K562 (cell line): ENCODE measurements around the gene CROT. TPM values are rescaled to one million over a fixed set of nuclear protein-coding genes. Genes with fewer than 3 reads are reported as not detected.
"Not testable (repeated sequence)": the region's sequence is repeated elsewhere in the genome, so short reads cannot be mapped to it uniquely, and the experiment has no call there.

Experiments used
- ATAC-seq: fragments of 200-7000 bp; cut with Tn5 transposase; 3 replicates; pipeline ENCODE4 v1.9.1; 2020; ENCODE audit warnings: moderate library complexity
- BruUV-seq: library from RNA; stranded (reverse); fragments of 400-500 nt; replicated peaks from 2 replicates; lab custom pipeline; 2021; lab: Mats Ljungman, UMichigan
- CTCF ChIA-PET: fragments of 300-600 bp; formaldehyde crosslinking; extraction: SDS; loops from one replicate; lab custom pipeline; 2021; ENCODE audit warnings: low intra/inter-chr PET ratio; lab: Yijun Ruan, JAX
- POLR2A ChIA-PET: fragments of 300-600, 350-650 bp; sonication (Branson Sonifier 250); formaldehyde crosslinking; extraction: SDS; loops from one replicate; lab custom pipeline; 2021; ENCODE audit warnings: antibody characterized with exemption, inconsistent platforms; lab: Yijun Ruan, JAX
- DNase-seq, 4 experiments: peaks; one replicate each; pipeline versions ENCODE4 v3.0.0 to v3.0.0-alpha.2; 2011 to 2018; ENCODE audit warnings: low spot score in 3 of 4, mixed read lengths in 3 of 4; ENCODE audit errors: extremely low read depth in 1 of 4
- FAIRE-seq: peaks from 2 replicates; lab custom pipeline; 2011; peaks lifted over from hg19 to GRCh38; lab: Jason Lieb, UNC
- H2AFZ ChIP-seq: 2 replicates; pipeline ENCODE4 v1.6.0; 2011; ENCODE audit warnings: low read depth, low read length, control low read depth, inconsistent platforms
- H3K27ac ChIP-seq: fragments of 200-600 bp; 3 replicates; pipeline ENCODE4 v1.8.0; 2011; ENCODE audit warnings: low read depth, mild to moderate bottlenecking, control low read depth, inconsistent platforms, low read length, moderate library complexity, mixed read lengths; ENCODE audit errors: extremely low read depth
- H3K27me3 ChIP-seq, 2 experiments: fragments of 300-600 bp in 1 of 2; 2 replicates in 1 of 2; 3 replicates in 1 of 2; pipeline versions ENCODE4 v1.6.0 to v1.8.0; 2011; ENCODE audit warnings: inconsistent platforms in 2 of 2, low read length in 2 of 2, mild to moderate bottlenecking in 1 of 2, mixed read lengths in 1 of 2, moderate library complexity in 1 of 2; ENCODE audit not compliant: control insufficient read depth in 2 of 2, insufficient read depth in 2 of 2
- H3K36me3 ChIP-seq: fragments of 300-600 bp; 3 replicates; pipeline ENCODE4 v1.8.0; 2011; ENCODE audit warnings: mild to moderate bottlenecking, low read length, inconsistent platforms; ENCODE audit not compliant: control insufficient read depth, insufficient read depth
- H3K4me1 ChIP-seq, 2 experiments: fragments of 200-600 bp in 1 of 2; replicated peaks in 1 of 2; 2 replicates in 1 of 2; 3 replicates in 1 of 2; pipeline versions ENCODE4 v1.5.1 to v1.8.0; 2011; ENCODE audit warnings: inconsistent platforms in 2 of 2, low read length in 2 of 2, mild to moderate bottlenecking in 1 of 2, mixed read lengths in 1 of 2, moderate library complexity in 1 of 2; ENCODE audit not compliant: control insufficient read depth in 2 of 2, insufficient read depth in 2 of 2
- H3K4me2 ChIP-seq: 2 replicates; pipeline ENCODE4 v1.6.1; 2011; ENCODE audit warnings: low read length, control low read depth, inconsistent platforms, mixed read lengths; ENCODE audit not compliant: insufficient read depth
- H3K4me3 ChIP-seq: fragments of 200-600 bp; sonication (generic), shearing (Covaris generic); 2 replicates; pipeline ENCODE4 v1.5.1; 2016; ENCODE audit warnings: control low read depth, inconsistent platforms
- H3K79me2 ChIP-seq: fragments of 200-600 bp; 3 replicates; pipeline ENCODE4 v1.8.0; 2011; ENCODE audit warnings: low read length, inconsistent platforms; ENCODE audit not compliant: control insufficient read depth, insufficient read depth
- H3K9ac ChIP-seq, 2 experiments: 2 replicates each; pipeline versions ENCODE4 v1.6.0 to v1.6.1; 2011; ENCODE audit warnings: low read depth in 2 of 2, low read length in 2 of 2, control low read depth in 1 of 2, inconsistent platforms in 1 of 2, mild to moderate bottlenecking in 1 of 2, mixed read lengths in 1 of 2; ENCODE audit not compliant: insufficient read depth in 1 of 2
- H3K9me1 ChIP-seq: one replicate; pipeline ENCODE4 v1.6.0; 2011; ENCODE audit warnings: inconsistent platforms, mild to moderate bottlenecking, low read length, moderate library complexity; ENCODE audit not compliant: control insufficient read depth, insufficient read depth
- H3K9me3 ChIP-seq: replicated peaks from 2 replicates; pipeline ENCODE4 v1.5.1; 2011; ENCODE audit warnings: low read depth, low read length, inconsistent platforms; ENCODE audit not compliant: control insufficient read depth, insufficient read depth
- H4K20me1 ChIP-seq: replicated peaks from 2 replicates; pipeline ENCODE4 v1.6.1; 2011; ENCODE audit warnings: low read length, inconsistent platforms, mixed read lengths; ENCODE audit not compliant: control insufficient read depth, insufficient read depth
- CEBPB ChIP-seq: fragments of 450-650 bp; IDR thresholded peaks from 2 replicates; pipeline ENCODE4 v1.6.1; 2016; ENCODE audit warnings: missing genetic modification characterization, missing compliant biosample characterization
- EGR1 ChIP-seq: fragments of 450-650 bp; conservative IDR thresholded peaks from 2 replicates; pipeline ENCODE4 v1.6.1; 2017; ENCODE audit warnings: mild to moderate bottlenecking
- FOXA3 ChIP-seq, 2 experiments: fragments of 450-650 bp in 1 of 2; sonication (generic) in 1 of 2; formaldehyde crosslinking; IDR thresholded peaks in 1 of 2; conservative IDR thresholded peaks in 1 of 2; 2 replicates each; pipeline versions ENCODE4 v1.4.0 to v1.8.0; 2020 to 2022; ENCODE audit warnings: mild to moderate bottlenecking in 2 of 2, missing genetic modification reagents in 1 of 2
- FOXK2 ChIP-seq, 2 experiments: fragments of 450-650 bp; IDR thresholded peaks in 1 of 2; conservative IDR thresholded peaks in 1 of 2; 2 replicates each; pipeline ENCODE4 v1.6.1; 2016; ENCODE audit warnings: low read depth in 2 of 2, mild to moderate bottlenecking in 1 of 2
- POLR2H ChIP-seq: IDR thresholded peaks from 2 replicates; pipeline ENCODE4 v1.6.1; 2016; ENCODE audit warnings: missing genetic modification characterization, low read depth, mild to moderate bottlenecking, control low read depth, missing compliant biosample characterization, moderate library complexity
- POLR3G ChIP-seq: IDR thresholded peaks from 2 replicates; pipeline ENCODE4 v1.6.1; 2011; ENCODE audit not compliant: insufficient read length, insufficient replicate concordance; ENCODE audit errors: extremely low read depth
- U2AF2 ChIP-seq: fragments of 200-400 bp; formaldehyde crosslinking; optimal IDR thresholded peaks from 2 replicates; pipeline ENCODE3; 2017; ENCODE audit warnings: low read depth, mild to moderate bottlenecking, low read length
- YY1 ChIP-seq, 3 experiments: IDR thresholded peaks; 2 replicates each; pipeline ENCODE4 v1.6.1; 2011; ENCODE audit warnings: low read length in 2 of 3, mild to moderate bottlenecking in 2 of 3, moderate library complexity in 2 of 3, borderline replicate concordance in 1 of 3, control low read depth in 1 of 3, low read depth in 1 of 3; ENCODE audit not compliant: insufficient read depth in 3 of 3, insufficient replicate concordance in 2 of 3, control insufficient read depth in 1 of 3, insufficient read length in 1 of 3; ENCODE audit errors: extremely low read depth in 1 of 3
- ZC3H11A ChIP-seq: IDR thresholded peaks from 2 replicates; pipeline ENCODE4 v1.6.1; 2012; ENCODE audit warnings: low read depth, low read length, improper control_type of control experiment
- ZNF57 ChIP-seq: fragments of 450-650 bp; formaldehyde crosslinking; IDR thresholded peaks from 2 replicates; pipeline ENCODE4 v1.4.0; 2020; ENCODE audit warnings: mild to moderate bottlenecking, moderate library complexity
- WGBS: fragments of 100-300 bp; shearing (Covaris generic); methylation state at CpG from one replicate; pipeline ENCODE4 v1.1.6; 2016; ENCODE audit warnings: low coverage, mixed read lengths; ENCODE audit not compliant: insufficient coverage; ENCODE audit errors: missing lambda C conversion rate; 5-methylcytosine and 5-hydroxymethylcytosine counted together
- in situ Hi-C: fragments of 300-500 bp; cut with MboI; formaldehyde crosslinking; loops from 4 replicates; pipeline ENCODE4 v1.15.0; 2018; ENCODE audit warnings: inconsistent platforms, mixed read lengths
- intact Hi-C: fragments of 100-400 bp; cut with micrococcal nuclease; formaldehyde crosslinking; loops from 2 replicates; pipeline ENCODE4 v1.14.2; 2022
- polyA plus RNA-seq, 8 experiments: library from polyadenylated mRNA; depleted of rRNA in 4 of 8; stranded (reverse) in 5 of 8; unstranded in 3 of 8; fragments of >200 nt; fragmentation: Nextera tagmentation in 2 of 8; fragmentation: Illumina TruSeq in 1 of 8; extraction: Ambion mirVana in 2 of 8; extraction: Trizol in 1 of 8; gene quantifications; 2 replicates each; pipeline versions ENCODE4 v1.2.1 to v1.2.3, GENCODE V29; 2011 to 2014; ENCODE audit warnings: inconsistent platforms in 1 of 8, missing spikeins in 1 of 8
- total RNA-seq, 7 experiments: library from RNA; depleted of rRNA in 6 of 7; stranded (reverse); fragments of >200 nt in 6 of 7; fragmentation: Illumina TruSeq in 2 of 7; extraction: Trizol in 2 of 7; gene quantifications; 2 replicates each; pipeline versions ENCODE4 v1.2.1 to v1.2.3, GENCODE V29; 2011 to 2021; ENCODE audit warnings: low replicate concordance in 1 of 7
- TF ChIP-seq, protein P1 (sequence below): fragments of 450-650 bp; IDR thresholded peaks from 2 replicates; pipeline ENCODE4 v1.6.1; 2018; ENCODE audit not compliant: partially characterized antibody

CROT gene
- total and polyA plus RNA-seq, 9 of the 15 experiments (the other 6 are each of a cell fraction or from before 2014, with no cell fraction given): 2.5 to 8.1 (median 5.1) TPM

DNA sequence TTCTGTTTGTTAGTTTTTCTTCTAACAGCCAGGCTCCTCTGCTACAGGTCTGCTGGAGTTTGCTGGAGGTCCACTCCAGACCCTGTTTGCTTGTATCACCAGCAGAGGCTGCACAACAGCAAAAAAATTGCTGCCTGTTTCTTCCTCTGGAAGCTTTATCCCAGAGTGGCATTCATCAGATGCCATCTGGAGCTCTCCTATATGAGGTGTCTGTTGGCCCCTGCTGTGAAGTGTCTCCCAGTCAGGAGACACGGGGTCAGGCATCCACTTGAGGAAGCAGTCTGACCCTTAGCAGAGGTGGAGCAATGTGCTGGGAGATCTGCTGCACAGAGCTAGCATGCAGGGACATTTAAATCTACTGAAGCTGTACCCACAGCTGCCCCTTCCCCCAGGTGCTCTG lies 26.7 kb upstream of the CROT start (continued):
- TF ChIP-seq CEBPB (tag) (no peak), ZC3H11A (no peak), POLR3G (no peak), ZNF57 (CRISPR knock-in tag) (no peak), U2AF2 (no peak), POLR2H (no peak)

DNA sequence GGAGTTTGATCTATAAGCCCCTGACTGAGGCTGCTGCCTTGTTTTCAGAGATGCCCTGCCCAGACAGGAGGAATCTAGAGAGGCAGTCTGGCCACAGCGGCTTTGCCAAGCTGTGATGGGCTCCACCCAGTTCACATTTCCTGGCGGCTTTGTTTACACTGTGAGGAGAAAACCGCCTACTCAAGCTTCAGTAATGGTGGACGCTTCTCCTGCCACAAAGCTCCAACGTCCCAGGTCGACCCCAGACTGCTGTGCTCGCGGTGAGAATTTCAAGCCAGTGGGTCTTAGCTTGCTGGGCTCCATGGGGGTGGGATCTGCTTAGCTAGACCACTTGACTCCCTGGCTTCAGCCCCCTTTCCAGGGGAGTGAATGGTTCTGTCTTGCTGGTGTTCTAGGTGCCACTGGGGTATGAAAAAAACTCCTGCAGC lies 26.3 kb upstream of the CROT start:
- not testable (repeated sequence) for H3K27ac ChIP-seq, H3K4me1 ChIP-seq, H4K20me1 ChIP-seq, H3K9me1 ChIP-seq, DNase-seq, BruUV-seq, H3K36me3 ChIP-seq, H3K27me3 ChIP-seq, FAIRE-seq, H3K9me3 ChIP-seq, H3K79me2 ChIP-seq
- ChIA-PET CTCF (interaction anchor here (1.2 kb wide), 1 partner anchor 97 kb away, joined by 7 read pairs; no protein-coding TSS in a partner anchor), POLR2A (interaction anchor here (0.6 to 1.6 kb wide), 4 partner anchors 8 to 97 kb away, joined by 3 to 4 read pairs (median 3); no protein-coding TSS in a partner anchor)
- Histone ChIP-seq H3K4me3 (peak overlapping the region; percentile 11; the same call in 1 of the 2 replicates), H3K4me2 (peak overlapping the region; percentile 42; the same call in 1 of the 2 replicates), H3K9ac (peak overlapping the region in 1 of 2 experiments; percentile 24; a peak in 1 of 4 replicates), H2AFZ (peak overlapping the region; percentile 86)
- TF ChIP-seq FOXK2 (conservative IDR thresholded peaks at IDR 0.05 in 1 of 2, IDR thresholded peaks at IDR 0.05 in 1 of 2; ENCODE audit: low read depth in 2 of 2): peak in 1 of 2 experiments; percentile 24; a peak in 2 of 4 replicates
- 0 out of 2 replicates have a peak, but pooled peaks have one; percentile 22 for TF ChIP-seq EGR1
- TF ChIP-seq YY1 (IDR thresholded peaks at IDR 0.05; ENCODE audit: borderline replicate concordance in 1 of 3, control insufficient read depth in 1 of 3, extremely low read depth in 1 of 3, insufficient read depth in 3 of 3, insufficient read length in 1 of 3, insufficient replicate concordance in 2 of 3, low read depth in 1 of 3, low read length in 2 of 3): peak in 1 of 3 experiments; percentile 14
- TF ChIP-seq, protein P1, sequence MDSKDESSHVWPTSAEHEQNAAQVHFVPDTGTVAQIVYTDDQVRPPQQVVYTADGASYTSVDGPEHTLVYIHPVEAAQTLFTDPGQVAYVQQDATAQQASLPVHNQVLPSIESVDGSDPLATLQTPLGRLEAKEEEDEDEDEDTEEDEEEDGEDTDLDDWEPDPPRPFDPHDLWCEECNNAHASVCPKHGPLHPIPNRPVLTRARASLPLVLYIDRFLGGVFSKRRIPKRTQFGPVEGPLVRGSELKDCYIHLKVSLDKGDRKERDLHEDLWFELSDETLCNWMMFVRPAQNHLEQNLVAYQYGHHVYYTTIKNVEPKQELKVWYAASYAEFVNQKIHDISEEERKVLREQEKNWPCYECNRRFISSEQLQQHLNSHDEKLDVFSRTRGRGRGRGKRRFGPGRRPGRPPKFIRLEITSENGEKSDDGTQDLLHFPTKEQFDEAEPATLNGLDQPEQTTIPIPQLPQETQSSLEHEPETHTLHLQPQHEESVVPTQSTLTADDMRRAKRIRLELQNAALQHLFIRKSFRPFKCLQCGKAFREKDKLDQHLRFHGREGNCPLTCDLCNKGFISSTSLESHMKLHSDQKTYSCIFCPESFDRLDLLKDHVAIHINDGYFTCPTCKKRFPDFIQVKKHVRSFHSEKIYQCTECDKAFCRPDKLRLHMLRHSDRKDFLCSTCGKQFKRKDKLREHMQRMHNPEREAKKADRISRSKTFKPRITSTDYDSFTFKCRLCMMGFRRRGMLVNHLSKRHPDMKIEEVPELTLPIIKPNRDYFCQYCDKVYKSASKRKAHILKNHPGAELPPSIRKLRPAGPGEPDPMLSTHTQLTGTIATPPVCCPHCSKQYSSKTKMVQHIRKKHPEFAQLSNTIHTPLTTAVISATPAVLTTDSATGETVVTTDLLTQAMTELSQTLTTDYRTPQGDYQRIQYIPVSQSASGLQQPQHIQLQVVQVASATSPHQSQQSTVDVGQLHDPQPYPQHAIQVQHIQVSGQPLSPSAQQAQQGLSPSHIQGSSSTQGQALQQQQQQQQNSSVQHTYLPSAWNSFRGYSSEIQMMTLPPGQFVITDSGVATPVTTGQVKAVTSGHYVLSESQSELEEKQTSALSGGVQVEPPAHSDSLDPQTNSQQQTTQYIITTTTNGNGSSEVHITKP: peak; percentile 62
- TF ChIP-seq FOXA3 (CRISPR knock-in tag; conservative IDR thresholded peaks at IDR 0.05 in 1 of 2, IDR thresholded peaks at IDR 0.05 in 1 of 2): peak in 1 of 2 experiments; percentile 79; a peak in 2 of 4 replicates
- in situ Hi-C loops: loop anchor here (10.0 kb wide), 1 partner anchor 796 kb away; no protein-coding TSS in a partner anchor
- intact Hi-C loops: loop anchor here (10.0 kb wide), 1 partner anchor 486 kb away; no protein-coding TSS in a partner anchor
- WGBS: 1% methylated on average over 8 of the region's 8 CpGs
- ATAC-seq: peak; percentile 45; the same call in 2 of the 3 replicates
